Measurements from ENCODE around the gene ZNF8. TPM values are rescaled to one million over a fixed set of nuclear protein-coding genes. Genes with fewer than 3 reads are reported as not detected.

Gene ZNF8
- total RNA-seq (1 to 10 TPM; 4.0 to 7.8 (median 5.5) TPM), polyA plus RNA-seq (1 to 10 TPM; 2.6 to 3.3 TPM)
- long read RNA-seq, donor 1 = 0 reads
- long read RNA-seq, donor 2, full-length matches to known transcripts = 1 of 1 reads
- long read RNA-seq, donor 2, partial matches to known transcripts = 0 of 1 reads
- long read RNA-seq, donor 2, other reads (novel, unspliced or antisense) = 0 of 1 reads
- long read RNA-seq, donor 3 = 0 reads

DNA sequence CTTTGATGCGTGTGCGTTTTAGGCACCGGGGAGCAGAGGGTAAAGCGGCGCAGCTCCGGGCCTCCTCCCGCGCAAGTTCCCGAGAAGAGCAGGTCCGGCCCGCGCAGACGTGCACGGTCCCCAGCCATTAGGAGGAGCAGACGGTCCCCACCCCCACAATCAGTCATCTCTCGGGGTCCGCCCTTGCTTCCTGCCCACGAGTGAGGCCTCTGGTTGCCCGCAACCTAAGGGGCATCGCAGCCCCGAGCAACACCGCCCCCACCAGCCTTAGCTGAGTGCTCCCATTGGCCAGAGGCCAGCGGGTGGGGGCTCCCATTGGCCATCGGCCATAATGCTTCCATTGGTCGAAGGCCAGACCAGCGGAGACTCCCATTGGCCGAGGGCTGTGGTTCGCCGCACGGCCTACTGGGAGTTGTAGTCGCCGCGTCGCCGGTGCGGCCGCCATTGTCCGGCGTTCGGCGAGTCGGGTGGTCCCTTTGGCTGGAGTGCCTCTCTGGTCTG, at the start of gene ZNF8:
Gene ZNF8 (plus strand): TSS at position 415 of the 501 bp plus-strand sequence. CDS start 127 bp downstream, outside the sequence.
- WGBS, 4 donors = 0 to 1% (median 0%) methylated on average over 16 to 42 of the region's 42 CpGs
- peak; percentile 95 to 96 (median 95) for ATAC-seq
- TF ChIP-seq POLR2A (IDR thresholded peaks at IDR 0.05) = peak in 1 of 2 donors; percentile 72
- TF ChIP-seq, protein P1, sequence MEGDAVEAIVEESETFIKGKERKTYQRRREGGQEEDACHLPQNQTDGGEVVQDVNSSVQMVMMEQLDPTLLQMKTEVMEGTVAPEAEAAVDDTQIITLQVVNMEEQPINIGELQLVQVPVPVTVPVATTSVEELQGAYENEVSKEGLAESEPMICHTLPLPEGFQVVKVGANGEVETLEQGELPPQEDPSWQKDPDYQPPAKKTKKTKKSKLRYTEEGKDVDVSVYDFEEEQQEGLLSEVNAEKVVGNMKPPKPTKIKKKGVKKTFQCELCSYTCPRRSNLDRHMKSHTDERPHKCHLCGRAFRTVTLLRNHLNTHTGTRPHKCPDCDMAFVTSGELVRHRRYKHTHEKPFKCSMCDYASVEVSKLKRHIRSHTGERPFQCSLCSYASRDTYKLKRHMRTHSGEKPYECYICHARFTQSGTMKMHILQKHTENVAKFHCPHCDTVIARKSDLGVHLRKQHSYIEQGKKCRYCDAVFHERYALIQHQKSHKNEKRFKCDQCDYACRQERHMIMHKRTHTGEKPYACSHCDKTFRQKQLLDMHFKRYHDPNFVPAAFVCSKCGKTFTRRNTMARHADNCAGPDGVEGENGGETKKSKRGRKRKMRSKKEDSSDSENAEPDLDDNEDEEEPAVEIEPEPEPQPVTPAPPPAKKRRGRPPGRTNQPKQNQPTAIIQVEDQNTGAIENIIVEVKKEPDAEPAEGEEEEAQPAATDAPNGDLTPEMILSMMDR (IDR thresholded peaks at IDR 0.05) = peak in 5 of 12 donors; percentile 14 to 40 (median 27)

DNA sequence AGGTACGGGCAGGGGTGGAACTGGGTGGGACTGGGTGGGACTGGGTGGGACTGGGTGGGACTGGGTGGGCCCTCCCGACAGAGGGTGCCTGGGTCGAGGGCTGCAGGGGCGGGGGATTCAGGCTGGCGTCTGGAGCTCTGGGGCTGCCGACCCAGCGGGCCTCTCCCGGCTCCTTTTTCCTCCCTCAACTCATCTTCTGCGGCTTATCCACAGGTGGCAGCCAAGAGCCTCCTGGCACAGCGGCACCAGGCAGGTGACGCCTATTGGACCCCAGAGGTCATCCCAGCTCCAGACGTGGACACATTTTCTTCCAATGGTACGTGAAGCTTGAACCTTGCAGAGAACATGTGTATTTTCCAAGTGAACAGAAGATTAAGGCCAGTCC, 49.5 kb upstream of the ZNF8 start:
- TF ChIP-seq, protein P1 (IDR thresholded peaks at IDR 0.05) = peak in 2 of 12 donors; percentile 24 to 39
- no peak for TF ChIP-seq POLR2A (IDR thresholded peaks at IDR 0.05)
- peaks cover 0 to 70% (median 20%) of the 10 kb centered on the region in 12 donors for H3K9me3 ChIP-seq
- peaks cover 0 to 48% (median 40%) of the 10 kb centered on the region in 9 donors for H3K36me3 ChIP-seq
- H3K4me3 ChIP-seq = peak overlapping the region; percentile 75 to 97 (median 86)
- WGBS, 4 donors = 6 to 12% (median 8%) methylated on average over 8 to 13 of the region's 13 CpGs
- peak in 1 of 5 donors; percentile 41 for DNase-seq
- intact Hi-C loops (cut with DNase I) = loop anchor here in 6 of 10 donors (2.0 to 5.0 kb wide), 3 partner anchors 50 to 78 kb away; partner anchors contain the start of genes ERVK3-1 (in 4 of the 6) and ZNF8 (in 2 of the 6)
- H3K4me1 ChIP-seq = peaks cover 0 to 21% (median 15%) of the 10 kb centered on the region in 12 donors
- peak overlapping the region; percentile 73 to 95 (median 88) for H3K27ac ChIP-seq
- ATAC-seq = peak; percentile 21 to 55 (median 38)
- no peaks in the 10 kb centered on the region for H3K27me3 ChIP-seq

More for the DNA sequence above, at the start of gene ZNF8:
- DNase-seq = peak; percentile 98
- peak within 1 kb of the TSS; percentile 91 to 98 (median 94) for H3K27ac ChIP-seq
- peaks cover 0 to 30% (median 5%) of the 10 kb centered on the region in 9 donors for H3K36me3 ChIP-seq
- H3K4me1 ChIP-seq = peaks cover 0 to 28% (median 16%) of the 10 kb centered on the region in 12 donors
- peaks cover 0 to 38% (median 9%) of the 10 kb centered on the region in 12 donors for H3K9me3 ChIP-seq
- H3K4me3 ChIP-seq = peak within 1 kb of the TSS; percentile 75 to 97 (median 83)
- intact Hi-C loops (cut with DNase I) = loop anchor here in 5 of 10 donors (1.0 to 10.0 kb wide), 6 partner anchors 26 to 96 kb away; partner anchors contain the start of genes ZNF274 (in 4 of the 5), ERVK3-1 (in 2 of the 5) and ZNF544 (in 2 of the 5)
- no peaks in the 10 kb centered on the region for H3K27me3 ChIP-seq

DNA sequence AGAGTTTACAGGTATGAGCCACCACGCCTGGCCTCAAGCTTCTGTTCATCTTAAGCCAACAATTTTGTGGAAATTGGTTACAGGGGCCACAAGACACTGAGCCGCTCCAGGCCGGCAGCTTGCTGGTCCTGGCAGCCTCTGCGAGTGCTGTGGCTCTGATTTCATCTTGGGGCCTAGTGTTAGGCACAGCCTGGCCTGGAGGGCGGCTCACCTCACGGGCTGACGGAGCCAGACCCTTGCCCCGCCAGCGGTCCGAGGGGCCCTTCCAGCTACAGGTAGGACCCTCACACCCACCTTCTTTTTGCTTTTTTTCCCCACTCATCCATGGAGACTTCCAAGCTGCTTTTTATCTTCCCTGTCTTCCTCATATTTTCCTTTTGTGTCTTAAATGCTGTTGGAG, 41.4 kb upstream of the ZNF8 start:
- intact Hi-C loops (cut with DNase I) = no loop called here
- TF ChIP-seq, protein P1 (IDR thresholded peaks at IDR 0.05) = no peak
- TF ChIP-seq POLR2A (IDR thresholded peaks at IDR 0.05) = no peak
- Histone ChIP-seq H3K4me1 (no peaks in the 10 kb centered on the region), H3K9me3 (peaks cover 0 to 99% (median 78%) of the 10 kb centered on the region in 12 donors), H3K4me3 (no peak overlapping the region), H3K27me3 (no peaks in the 10 kb centered on the region), H3K27ac (no peak overlapping the region), H3K36me3 (peaks cover 8 to 100% (median 73%) of the 10 kb centered on the region in 9 donors)
- ATAC-seq (no peak), DNase-seq (no peak)
- 90 to 98% (median 97%) methylated on average over 10 of the region's 10 CpGs for WGBS, 4 donors

DNA sequence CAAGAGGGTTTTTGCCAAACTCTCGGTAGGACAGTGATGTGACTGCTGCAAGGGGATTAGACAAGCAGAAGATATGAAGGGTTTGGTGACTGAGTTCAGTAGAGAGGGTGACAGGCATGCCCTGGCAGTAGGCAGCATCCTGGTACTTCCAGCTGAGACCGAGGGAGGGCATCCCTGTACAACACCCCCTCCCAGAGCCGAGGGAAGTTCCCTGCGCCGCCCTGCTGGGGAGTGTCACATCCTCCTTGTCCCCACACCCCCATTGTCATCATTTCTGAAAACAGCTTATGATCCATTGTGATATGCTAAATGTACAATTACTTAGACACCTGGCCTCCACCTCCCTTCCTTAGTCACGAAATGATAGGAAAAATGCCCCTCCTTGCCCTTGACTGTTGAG, 35.4 kb upstream of the ZNF8 start:
- no peak overlapping the region for H3K27ac ChIP-seq
- TF ChIP-seq, protein P1 (IDR thresholded peaks at IDR 0.05) = no peak
- TF ChIP-seq POLR2A (IDR thresholded peaks at IDR 0.05) = no peak
- ATAC-seq (no peak), DNase-seq (no peak)
- peaks cover 0 to 100% (median 93%) of the 10 kb centered on the region in 12 donors for H3K9me3 ChIP-seq
- WGBS, 4 donors = 93 to 97% (median 95%) methylated on average over 6 of the region's 6 CpGs
- no peaks in the 10 kb centered on the region for H3K4me1 ChIP-seq
- H3K27me3 ChIP-seq = no peaks in the 10 kb centered on the region
- H3K36me3 ChIP-seq = peaks cover 4 to 100% (median 74%) of the 10 kb centered on the region in 9 donors
- intact Hi-C loops (cut with DNase I) = no loop called here
- no peak overlapping the region for H3K4me3 ChIP-seq

Measured in heart left ventricle (tissue), 16 donors.